ENCODE results near the gene PHACTR1. TPM values are rescaled to one million over a fixed set of nuclear protein-coding genes. Genes with fewer than 3 reads are reported as not detected.
"Not testable (repeated sequence)": the region's sequence is repeated elsewhere in the genome, so short reads cannot be mapped to it uniquely, and the experiment has no call there.

PHACTR1 gene
- polyA plus RNA-seq, 2 of the 4 experiments (the other 2 are of a cell fraction): not detected

DNA sequence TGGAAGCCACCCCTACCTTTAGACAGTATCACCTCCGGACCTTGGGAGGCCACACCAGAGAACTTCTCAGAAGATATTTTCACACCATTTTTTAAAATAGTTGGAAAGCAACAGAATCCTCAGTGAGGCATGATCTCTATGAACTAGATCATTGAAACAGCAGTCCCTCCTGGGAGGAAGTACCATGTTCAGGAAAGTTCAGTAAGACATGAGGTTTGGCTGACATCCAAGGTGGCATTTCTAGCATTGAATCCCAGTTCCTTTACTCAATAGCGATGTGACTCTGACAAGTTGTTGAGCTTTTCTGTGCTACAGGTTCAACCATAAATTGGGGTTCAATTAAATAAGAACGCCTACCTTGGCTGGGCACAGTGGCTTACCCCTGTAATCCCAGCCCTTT lies 442.7 kb downstream of the PHACTR1 start:
- no peak for DNase-seq (ENCODE audit: low read depth in 1 of 2, low spot score in 1 of 2)
- 100% methylated on average over 1 of the region's 3 CpGs for WGBS (ENCODE audit: missing lambda C conversion rate)
- H3K4me2 ChIP-seq: no peak overlapping the region
- ATAC-seq: no peak
- FAIRE-seq: no peak
- H3K27ac ChIP-seq: no peak overlapping the region
- H3K4me1 ChIP-seq: no peaks in the 10 kb centered on the region
- TF ChIP-seq BHLHE40 (IDR thresholded peaks at IDR 0.05; ENCODE audit: low read depth, low read length): no peak
- TF ChIP-seq, protein P1, sequence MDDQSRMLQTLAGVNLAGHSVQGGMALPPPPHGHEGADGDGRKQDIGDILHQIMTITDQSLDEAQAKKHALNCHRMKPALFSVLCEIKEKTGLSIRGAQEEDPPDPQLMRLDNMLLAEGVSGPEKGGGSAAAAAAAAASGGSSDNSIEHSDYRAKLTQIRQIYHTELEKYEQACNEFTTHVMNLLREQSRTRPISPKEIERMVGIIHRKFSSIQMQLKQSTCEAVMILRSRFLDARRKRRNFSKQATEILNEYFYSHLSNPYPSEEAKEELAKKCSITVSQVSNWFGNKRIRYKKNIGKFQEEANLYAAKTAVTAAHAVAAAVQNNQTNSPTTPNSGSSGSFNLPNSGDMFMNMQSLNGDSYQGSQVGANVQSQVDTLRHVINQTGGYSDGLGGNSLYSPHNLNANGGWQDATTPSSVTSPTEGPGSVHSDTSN (IDR thresholded peaks at IDR 0.05): no peak
- no peak for TF ChIP-seq FOSB (CRISPR knock-in tag; IDR thresholded peaks at IDR 0.05)
- TF ChIP-seq, protein P2, sequence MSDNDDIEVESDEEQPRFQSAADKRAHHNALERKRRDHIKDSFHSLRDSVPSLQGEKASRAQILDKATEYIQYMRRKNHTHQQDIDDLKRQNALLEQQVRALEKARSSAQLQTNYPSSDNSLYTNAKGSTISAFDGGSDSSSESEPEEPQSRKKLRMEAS (IDR thresholded peaks at IDR 0.05): no peak
- no peak for TF ChIP-seq EHF (CRISPR knock-in tag; IDR thresholded peaks at IDR 0.05)
- no peak for TF ChIP-seq HOXB13 (CRISPR knock-in tag; IDR thresholded peaks at IDR 0.05; ENCODE audit: low read depth)
- no peak for TF ChIP-seq FOXS1 (CRISPR knock-in tag; IDR thresholded peaks at IDR 0.05)
- TF ChIP-seq SREBF2 (IDR thresholded peaks at IDR 0.05): no peak
- TF ChIP-seq, protein P3, sequence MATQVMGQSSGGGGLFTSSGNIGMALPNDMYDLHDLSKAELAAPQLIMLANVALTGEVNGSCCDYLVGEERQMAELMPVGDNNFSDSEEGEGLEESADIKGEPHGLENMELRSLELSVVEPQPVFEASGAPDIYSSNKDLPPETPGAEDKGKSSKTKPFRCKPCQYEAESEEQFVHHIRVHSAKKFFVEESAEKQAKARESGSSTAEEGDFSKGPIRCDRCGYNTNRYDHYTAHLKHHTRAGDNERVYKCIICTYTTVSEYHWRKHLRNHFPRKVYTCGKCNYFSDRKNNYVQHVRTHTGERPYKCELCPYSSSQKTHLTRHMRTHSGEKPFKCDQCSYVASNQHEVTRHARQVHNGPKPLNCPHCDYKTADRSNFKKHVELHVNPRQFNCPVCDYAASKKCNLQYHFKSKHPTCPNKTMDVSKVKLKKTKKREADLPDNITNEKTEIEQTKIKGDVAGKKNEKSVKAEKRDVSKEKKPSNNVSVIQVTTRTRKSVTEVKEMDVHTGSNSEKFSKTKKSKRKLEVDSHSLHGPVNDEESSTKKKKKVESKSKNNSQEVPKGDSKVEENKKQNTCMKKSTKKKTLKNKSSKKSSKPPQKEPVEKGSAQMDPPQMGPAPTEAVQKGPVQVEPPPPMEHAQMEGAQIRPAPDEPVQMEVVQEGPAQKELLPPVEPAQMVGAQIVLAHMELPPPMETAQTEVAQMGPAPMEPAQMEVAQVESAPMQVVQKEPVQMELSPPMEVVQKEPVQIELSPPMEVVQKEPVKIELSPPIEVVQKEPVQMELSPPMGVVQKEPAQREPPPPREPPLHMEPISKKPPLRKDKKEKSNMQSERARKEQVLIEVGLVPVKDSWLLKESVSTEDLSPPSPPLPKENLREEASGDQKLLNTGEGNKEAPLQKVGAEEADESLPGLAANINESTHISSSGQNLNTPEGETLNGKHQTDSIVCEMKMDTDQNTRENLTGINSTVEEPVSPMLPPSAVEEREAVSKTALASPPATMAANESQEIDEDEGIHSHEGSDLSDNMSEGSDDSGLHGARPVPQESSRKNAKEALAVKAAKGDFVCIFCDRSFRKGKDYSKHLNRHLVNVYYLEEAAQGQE (IDR thresholded peaks at IDR 0.05): no peak
- CTCF ChIA-PET: interaction anchor here (1.2 kb wide), 1 partner anchor 19 kb away, joined by 3 read pairs; no protein-coding TSS in a partner anchor
- H3K4me3 ChIP-seq: no peak overlapping the region
- no peaks in the 10 kb centered on the region for H3K9me3 ChIP-seq
- POLR2A ChIA-PET: no interaction called here

DNA sequence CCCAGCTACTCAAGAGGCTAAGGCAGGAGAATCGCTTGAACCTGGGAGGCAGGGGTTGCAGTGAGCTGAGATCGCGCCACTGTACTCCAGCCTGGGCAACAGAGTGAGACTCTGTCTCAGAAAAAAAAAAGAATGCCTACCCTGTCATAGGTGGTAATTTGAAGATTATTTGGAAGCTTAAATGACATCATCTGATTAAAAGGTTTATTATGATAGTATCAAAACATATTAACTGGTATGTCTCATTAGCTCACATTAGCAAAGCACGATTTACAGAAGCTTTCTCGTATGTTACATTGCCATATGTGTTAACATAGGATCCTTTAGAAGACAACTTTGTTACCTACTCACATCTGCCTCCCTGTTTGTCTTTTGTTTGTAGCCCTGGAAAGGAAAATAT lies 443.3 kb downstream of the PHACTR1 start:
- H3K4me3 ChIP-seq; POLR2A ChIA-PET; FAIRE-seq; CTCF ChIA-PET; H3K27ac ChIP-seq; DNase-seq (ENCODE audit: low read depth in 1 of 2, low spot score in 1 of 2); ATAC-seq; H3K4me2 ChIP-seq; H3K9me3 ChIP-seq; H3K4me1 ChIP-seq: not testable (repeated sequence)
- 44% methylated on average over 5 of the region's 5 CpGs for WGBS (ENCODE audit: missing lambda C conversion rate)

DNA sequence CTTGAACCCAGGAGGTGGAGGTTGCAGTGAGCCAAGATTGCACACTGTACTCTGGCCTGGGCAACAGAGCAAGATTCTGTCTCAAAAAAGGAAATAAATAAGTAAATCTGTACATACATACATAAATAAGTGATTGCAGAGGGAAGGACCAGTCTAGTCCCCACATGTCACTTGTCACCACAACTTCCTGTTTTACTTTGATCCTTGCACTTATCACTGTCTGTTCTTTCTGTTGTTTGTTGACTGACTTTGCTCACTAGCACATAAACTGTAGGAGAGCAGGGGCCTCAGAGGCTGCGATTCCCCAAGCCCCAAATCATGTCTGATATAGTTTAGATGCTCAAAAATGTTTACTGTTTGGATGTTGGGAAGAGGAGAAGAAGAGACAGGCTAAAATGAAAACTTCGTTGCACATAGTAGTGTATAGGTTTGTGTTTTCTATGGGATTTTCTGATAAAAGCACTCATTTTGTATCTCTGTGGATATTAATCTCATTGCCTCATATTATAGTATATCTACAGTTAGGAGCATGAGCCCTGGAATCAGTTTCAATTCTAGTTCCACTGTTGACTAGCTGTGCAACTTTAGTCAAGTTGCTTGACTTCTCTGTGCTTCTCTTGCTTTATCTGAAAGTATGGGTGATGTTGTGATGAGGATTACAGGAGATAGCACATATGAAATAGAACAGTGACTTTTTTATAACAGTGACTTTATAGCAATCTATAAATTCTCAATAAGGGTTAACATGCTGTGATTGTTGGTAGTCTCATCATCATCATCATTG lies 446.8 kb downstream of the PHACTR1 start:
- Histone ChIP-seq H3K4me3 (no peak overlapping the region), H3K4me1 (no peaks in the 10 kb centered on the region), H3K4me2 (no peak overlapping the region), H3K27ac (no peak overlapping the region), H3K9me3 (no peaks in the 10 kb centered on the region)
- ChIA-PET CTCF (no interaction called here), POLR2A (no interaction called here)
- ATAC-seq (no peak), FAIRE-seq (no peak), DNase-seq (ENCODE audit: low read depth in 1 of 2, low spot score in 1 of 2) (no peak)
- TF ChIP-seq, protein P2 (IDR thresholded peaks at IDR 0.05): no peak
- TF ChIP-seq BHLHE40 (IDR thresholded peaks at IDR 0.05; ENCODE audit: low read depth, low read length) (no peak), HOXB13 (CRISPR knock-in tag; IDR thresholded peaks at IDR 0.05; ENCODE audit: low read depth) (no peak), RCOR1 (IDR thresholded peaks at IDR 0.05; ENCODE audit: low read depth, low read length) (no peak), POLR2AphosphoS2 (conservative IDR thresholded peaks at IDR 0.05; ENCODE audit: low read length) (no peak), ESRRA (IDR thresholded peaks at IDR 0.05; ENCODE audit: borderline replicate concordance, low read length) (no peak), NPAS2 (CRISPR knock-in tag; IDR thresholded peaks at IDR 0.05; ENCODE audit: borderline replicate concordance) (no peak)
- TF ChIP-seq, protein P3 (IDR thresholded peaks at IDR 0.05): no peak
- TF ChIP-seq, protein P4, sequence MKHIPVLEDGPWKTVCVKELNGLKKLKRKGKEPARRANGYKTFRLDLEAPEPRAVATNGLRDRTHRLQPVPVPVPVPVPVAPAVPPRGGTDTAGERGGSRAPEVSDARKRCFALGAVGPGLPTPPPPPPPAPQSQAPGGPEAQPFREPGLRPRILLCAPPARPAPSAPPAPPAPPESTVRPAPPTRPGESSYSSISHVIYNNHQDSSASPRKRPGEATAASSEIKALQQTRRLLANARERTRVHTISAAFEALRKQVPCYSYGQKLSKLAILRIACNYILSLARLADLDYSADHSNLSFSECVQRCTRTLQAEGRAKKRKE (CRISPR knock-in tag; IDR thresholded peaks at IDR 0.05; ENCODE audit: low read depth): no peak
- WGBS (ENCODE audit: missing lambda C conversion rate): 16% methylated on average over 2 of the region's 2 CpGs

All from A549 (cell line).